ENCODE measurements around the gene PHEX.

DNA sequence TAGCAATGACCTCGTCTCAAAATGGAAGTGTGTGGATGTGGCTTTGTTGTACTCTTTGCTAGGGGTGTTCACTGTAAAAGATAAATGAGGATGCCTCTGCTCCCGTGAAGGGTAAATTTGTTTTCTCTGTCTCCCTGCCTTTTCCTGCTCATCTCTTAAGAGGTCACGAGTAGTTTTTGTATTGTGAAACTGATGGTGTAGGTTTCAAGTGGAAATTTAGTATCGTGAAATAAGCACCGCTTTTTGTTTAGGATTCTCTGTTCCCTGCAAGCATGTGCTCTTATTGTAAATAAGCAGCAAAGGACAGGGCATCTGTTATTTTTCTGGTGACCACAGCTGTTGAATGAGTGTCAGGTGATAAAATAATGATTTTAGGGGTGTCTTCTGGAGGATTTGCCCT, 104.6 kb downstream of the PHEX start:
- TF ChIP-seq CTCF (IDR thresholded peaks at IDR 0.05; ENCODE audit: insufficient read depth, low read length, poor library complexity, severe bottlenecking) (no peak), EZH2phosphoT487 (conservative IDR thresholded peaks at IDR 0.05; ENCODE audit: low read length) (no peak)
